ENCODE measurements around the gene MYL6.

Gene MYL6

GRCh38 chr12:56145217-56145616 is 12.9 kb upstream of the MYL6 start:
- TF ChIP-seq CTCF (IDR thresholded peaks at IDR 0.05; ENCODE audit: low read depth, low read length), result no peak
- no peak overlapping the region for H3K4me3 ChIP-seq (ENCODE audit: low read depth, low read length)

GRCh38 chr12:56146492-56147460 is 11.4 kb upstream of the MYL6 start:
- H3K4me3 ChIP-seq (ENCODE audit: low read depth, low read length), result no peak overlapping the region
- no peak for TF ChIP-seq CTCF (IDR thresholded peaks at IDR 0.05; ENCODE audit: low read depth, low read length)

GRCh38 chr12:56150563-56150962 is 7.6 kb upstream of the MYL6 start:
- no peak for TF ChIP-seq CTCF (IDR thresholded peaks at IDR 0.05; ENCODE audit: low read depth, low read length)
- no peak overlapping the region for H3K4me3 ChIP-seq (ENCODE audit: low read depth, low read length)

GRCh38 chr12:56151672-56152131 is 6.5 kb upstream of the MYL6 start:
- TF ChIP-seq CTCF (IDR thresholded peaks at IDR 0.05; ENCODE audit: low read depth, low read length), result peak; percentile 5; the same call in 1 of the 2 replicates
- peak overlapping the region; percentile 79 for H3K4me3 ChIP-seq (ENCODE audit: low read depth, low read length)

GRCh38 chr12:56152132-56152755 is 5.9 kb upstream of the MYL6 start, which contains the start of gene MYL6B:
TSS of gene MYL6B (plus strand) at chr12:56152587. CDS start at chr12:56153919, 1,332 bp downstream.
- no peak for TF ChIP-seq CTCF (IDR thresholded peaks at IDR 0.05; ENCODE audit: low read depth, low read length)
- peak within 1 kb of the TSS; percentile 79 for H3K4me3 ChIP-seq (ENCODE audit: low read depth, low read length)

- H3K4me3 ChIP-seq (ENCODE audit: low read depth, low read length), result peak overlapping the region; percentile 79
- TF ChIP-seq CTCF (IDR thresholded peaks at IDR 0.05; ENCODE audit: low read depth, low read length), result no peak
Observed at GRCh38 chr12:56152756-56153677, 5.1 kb upstream of the MYL6 start.
